HL-60/S4 treated with retinoic acid at 250 ng/mL for 4 days and 3 days (cell line): Measurements from ENCODE around the gene SCARB1.

Experiments used
- in situ Hi-C: fragments of 300-500 bp; cut with MboI; formaldehyde crosslinking; loops from 2 replicates; pipeline ENCODE4 v1.7.0; 2022; ENCODE audit warnings: low sequenced_read_pairs

Gene SCARB1

DNA sequence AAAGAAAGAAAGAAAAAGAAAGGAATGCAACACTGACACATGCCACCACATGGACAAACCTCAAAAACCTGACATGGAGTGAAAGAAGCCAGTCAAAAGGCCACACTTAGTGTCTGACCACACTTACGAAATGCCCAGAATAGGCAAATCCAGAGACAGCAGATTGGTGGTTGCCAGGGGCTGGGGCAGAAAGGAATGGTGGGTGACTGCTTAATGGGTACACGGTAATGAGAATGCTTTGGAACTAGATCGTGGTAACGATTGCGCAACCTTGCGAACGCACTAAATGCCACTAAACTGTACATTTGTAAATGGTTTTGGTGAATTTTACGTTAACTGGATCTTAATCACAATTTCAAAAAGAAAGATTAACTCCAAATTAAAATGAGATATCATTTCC, 39.5 kb downstream of the SCARB1 start:
- in situ Hi-C loops, result no loop called here

DNA sequence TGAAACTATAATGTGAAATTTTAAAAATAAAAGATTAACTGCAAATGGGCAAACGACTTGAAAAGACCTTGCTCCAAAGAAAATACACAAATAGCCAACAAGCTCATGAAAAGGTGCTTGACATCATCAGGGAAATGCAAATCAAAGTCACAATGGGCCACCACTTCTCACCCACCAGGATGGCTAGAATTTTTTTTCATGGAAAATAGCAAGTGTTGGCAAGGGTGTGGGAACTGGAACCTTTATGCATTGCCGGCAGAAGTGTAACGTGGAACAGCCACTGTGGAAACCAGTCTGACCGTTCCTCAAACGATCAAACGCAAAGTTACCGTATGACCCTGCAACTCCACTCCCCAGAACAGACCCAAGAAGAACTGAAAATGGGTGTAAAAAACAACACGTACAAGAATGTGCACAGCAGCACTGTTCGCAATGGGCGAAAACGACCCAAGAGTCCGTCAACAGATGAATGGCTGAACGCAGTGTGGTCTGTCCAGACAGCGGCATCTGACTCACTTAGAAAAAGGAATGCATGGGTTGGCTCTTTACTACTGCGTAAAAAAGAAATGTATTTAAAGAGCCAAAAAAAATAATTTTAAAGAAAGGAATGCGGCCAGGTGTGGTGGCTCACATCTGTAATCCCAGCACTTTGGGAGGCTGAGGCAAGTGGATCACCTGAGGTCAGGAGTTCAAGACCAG, 40.2 kb downstream of the SCARB1 start:
- in situ Hi-C loops, result no loop called here

DNA sequence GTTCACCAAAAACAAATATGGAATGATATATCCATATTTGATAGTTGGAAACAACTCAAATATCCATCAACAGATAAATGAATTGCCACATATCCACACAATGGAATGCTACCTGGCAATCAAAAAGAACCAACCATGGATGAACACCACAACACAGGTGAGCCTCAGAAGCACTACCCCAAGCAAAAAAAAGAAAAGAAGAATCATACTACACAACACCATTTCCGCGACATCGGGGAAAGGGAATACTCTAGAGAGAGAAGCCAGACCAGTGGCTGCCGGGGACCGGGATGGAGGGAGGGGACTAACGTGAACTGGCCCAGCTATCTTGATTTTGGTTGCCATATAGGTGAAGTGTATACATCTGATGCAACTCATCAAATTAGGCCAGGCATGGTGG, 41.4 kb downstream of the SCARB1 start:
- in situ Hi-C loops, result no loop called here

DNA sequence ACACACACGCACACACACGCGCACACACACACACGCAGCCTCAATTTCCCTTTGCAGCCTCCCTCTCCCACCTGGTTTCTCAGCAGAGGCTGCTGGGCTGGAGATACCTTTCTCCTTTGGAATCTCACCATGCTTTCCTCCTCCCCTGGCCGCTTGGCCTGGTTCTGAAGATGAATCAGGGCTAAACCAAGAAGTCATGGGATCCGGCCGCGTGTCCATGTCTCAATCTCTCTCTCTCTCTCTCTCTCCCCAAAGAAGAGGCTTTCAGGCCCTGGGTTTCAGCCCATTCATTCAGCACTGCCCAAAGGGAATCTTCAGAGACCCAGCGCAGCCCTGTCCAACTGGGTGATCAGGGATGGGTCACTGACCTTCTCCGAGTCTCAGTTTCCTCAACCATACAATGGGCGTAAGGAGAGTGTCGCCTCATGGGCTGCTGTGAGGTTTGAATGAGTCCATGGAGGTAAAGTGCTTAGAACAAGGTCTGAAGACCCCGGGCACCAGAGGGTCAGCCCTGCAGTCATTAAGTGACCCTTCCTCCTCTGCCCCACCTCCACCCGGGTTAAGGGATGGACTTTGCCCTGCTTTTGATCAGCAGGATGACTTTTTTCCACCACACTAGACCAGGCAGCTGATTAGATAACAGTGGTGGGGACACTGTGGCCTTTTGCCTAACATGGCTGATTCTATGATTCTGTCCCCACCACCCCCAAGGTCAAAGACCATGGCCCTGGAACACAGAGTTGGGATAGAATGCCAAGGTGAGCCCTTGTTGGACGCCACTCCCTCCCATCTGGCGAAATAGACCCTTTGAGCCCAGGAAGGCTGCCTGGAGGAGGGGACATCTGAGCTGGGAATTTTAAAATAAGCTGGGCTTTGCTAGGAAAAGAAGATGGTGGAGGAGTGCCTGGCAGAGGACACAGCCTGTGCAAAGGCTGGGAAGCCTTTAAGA, 42.1 kb downstream of the SCARB1 start:
- in situ Hi-C loops, result no loop called here

DNA sequence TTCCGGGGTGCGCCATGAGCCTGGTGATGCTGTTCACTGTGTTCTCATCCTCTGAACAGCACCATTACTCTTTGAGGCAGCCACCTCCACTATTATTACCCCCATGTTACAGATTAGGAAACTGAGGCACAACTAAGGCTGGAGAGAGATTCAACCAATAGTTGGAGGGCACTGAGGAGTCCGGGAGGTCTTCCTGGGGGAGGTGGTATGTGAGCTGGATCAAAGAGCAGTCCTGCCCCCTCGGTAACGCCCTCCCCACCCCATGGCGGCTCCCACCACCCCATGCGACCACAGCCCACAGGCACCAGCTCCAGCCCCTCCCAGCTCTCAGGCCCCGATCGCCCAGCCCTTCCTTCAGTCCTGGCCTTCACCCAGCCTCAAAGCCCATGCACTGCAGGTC, 43.5 kb downstream of the SCARB1 start:
- in situ Hi-C loops, result no loop called here

DNA sequence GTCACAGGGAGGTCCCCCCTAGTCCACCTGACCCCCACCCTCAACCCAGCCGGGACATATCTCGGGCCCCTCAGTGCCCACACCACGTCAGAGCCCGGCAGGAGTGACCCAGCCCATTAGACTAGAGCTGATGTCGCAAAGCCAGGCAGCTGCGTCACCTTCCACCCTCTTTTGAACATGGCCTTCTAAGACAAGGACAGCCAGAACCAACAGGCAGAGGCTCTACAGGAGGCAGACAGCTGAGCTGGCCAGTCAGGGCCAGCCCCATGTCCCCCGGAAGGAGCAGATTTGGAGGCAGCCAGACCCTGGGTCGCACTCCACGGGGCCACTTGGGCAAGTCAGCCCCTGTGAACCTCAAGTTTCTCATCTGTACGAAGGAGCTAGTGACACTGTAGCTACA, 44.1 kb downstream of the SCARB1 start:
- in situ Hi-C loops, result no loop called here

DNA sequence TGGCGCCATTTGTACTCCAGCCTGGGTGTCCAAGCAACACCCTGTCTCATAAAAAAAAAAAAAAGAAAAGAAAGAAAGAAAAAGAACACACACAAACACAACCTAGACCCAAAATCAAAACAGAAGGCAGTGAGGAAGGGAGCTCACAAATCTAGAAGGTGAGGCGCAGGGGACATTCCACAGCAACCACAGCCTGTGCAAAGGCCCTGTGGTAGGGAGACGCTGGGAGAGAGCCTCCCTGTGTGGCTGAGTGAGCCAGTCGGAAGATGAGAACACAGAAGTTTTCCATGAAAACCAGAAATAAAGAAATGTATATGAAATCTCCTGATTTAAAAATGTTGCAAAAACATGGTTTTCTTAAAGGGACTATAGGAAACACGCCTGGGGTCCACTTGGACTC, 44.6 kb downstream of the SCARB1 start:
- in situ Hi-C loops, result no loop called here

DNA sequence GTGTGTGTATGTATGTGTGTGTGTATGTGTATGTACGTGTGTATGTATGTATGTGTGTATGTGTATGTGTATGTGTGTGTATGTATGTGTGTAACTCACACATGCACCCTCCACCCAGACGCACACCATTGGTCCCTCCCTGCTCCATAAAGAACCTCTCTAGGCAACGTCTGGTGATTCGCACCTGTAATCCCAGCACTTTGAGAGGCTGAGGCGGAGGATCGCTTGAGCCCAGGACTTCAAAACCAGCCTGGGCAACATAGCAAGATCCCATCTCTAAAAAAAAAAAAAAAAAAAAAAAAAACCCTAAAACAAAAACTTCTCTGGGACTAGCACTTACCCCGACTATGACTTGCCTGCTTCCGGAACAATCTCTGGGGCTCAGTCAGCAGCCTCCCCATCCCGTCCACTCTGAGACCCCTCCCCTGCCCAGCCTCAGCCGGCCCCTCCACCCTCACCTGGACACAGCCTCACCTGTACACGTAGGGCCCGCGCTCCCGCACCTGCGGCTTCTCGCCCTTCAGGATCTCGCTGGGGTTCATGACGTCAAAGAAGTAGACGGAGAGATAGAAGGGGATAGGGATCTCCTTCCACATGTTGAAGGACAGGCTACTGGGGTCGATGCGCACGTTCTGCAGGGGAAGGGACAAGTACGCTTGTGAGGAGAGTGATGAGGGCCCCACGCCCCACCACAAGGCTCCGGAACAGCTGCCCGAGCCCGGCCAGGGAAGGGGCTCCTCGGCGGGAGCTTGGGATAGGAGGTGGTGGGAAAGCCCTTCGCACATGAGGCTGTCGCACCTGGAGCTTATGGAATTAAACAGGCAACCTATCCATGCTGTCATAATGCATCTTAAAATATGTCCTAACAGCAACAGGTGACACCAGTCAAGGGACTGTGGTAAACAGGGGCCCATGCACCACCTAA, 46.3 kb downstream of the SCARB1 start:
- in situ Hi-C loops, result no loop called here

DNA sequence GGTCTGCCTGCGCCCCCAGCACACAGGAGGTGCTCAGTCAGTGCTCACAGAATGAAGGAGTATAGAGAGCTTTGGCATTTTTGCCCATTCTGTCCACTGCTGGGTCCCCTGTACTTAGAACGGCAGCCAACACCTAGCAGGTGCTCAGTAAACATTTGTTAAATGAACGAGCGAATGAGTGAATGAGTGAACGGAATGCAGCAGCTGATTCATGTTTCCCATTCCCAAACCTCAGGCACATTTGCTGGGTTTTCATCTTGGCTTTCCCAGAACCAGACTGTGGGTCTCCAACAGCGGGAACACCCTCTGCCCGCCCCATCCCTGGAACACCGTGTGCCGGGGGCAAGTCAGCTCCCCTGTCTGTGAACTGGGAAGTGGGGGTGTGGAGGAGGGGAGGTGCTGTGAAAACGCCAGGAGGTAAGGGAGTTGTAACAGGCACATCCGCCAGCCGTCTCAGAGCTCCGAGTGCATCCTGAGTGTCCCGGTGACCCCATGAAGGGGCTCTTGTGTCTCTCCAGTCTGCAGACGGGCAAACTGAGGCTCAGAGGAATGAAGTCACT, 47.3 kb downstream of the SCARB1 start:
- in situ Hi-C loops, result no loop called here

DNA sequence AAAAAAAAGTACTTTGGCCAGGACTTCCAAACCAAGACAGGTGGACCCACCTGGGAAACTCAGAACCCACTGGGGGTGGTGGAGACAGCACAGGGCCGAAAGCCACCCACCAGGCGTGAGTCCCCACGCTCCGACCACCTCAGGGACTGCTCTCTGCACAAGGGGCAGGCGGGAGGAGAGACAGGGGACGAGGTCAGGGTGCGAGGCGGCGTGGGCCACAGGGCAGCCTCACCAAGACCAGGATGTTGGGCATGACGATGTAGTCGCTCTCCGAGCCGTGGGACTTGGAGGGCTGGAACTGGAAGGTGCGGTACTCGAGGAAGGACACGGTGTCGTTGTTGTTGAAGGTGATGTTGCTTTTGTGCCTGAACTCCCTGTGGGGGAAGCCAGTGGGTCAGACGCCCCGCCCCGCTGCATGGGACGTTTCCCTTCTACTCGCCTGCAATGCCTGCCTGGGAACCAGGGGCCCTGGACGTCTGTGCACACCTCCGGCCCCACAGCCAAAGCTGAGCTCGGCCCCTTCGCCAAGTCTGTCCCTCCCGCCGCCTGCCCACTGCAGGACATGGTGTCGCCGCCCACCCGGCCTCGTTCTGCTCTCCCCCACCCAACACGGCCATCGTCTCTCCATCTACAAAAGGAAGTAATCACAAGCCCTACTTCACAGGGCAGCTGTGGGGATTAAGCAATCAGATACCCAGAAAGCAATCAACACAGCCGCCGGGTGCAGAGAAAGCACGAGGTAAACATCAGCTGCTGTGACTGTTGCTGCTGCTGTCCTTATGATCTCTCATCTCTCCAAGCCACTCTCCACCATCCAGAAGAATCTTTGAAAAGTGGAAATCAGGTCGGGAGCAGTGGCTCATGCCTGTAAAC, 48.7 kb downstream of the SCARB1 start:
- in situ Hi-C loops, result no loop called here

DNA sequence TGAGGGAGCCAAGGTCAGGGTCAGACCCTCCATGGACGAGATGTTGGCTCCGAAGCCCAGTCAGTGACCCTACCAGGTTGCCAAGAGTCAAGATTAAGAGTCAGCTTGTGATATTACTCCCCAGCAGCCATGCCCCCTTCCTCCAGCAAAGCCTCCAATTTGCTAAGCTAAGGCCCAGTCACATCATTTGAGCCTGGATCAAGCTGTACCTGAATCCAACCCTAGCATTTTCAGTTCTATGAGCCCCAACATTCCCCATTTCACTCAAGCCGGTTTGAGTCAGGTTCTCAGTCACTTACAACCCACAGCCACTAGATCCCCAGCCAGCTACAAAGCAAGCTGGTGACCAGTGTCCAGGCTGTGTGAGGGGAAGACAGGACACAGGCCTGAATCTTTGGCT, 49.9 kb downstream of the SCARB1 start:
- in situ Hi-C loops, result no loop called here

DNA sequence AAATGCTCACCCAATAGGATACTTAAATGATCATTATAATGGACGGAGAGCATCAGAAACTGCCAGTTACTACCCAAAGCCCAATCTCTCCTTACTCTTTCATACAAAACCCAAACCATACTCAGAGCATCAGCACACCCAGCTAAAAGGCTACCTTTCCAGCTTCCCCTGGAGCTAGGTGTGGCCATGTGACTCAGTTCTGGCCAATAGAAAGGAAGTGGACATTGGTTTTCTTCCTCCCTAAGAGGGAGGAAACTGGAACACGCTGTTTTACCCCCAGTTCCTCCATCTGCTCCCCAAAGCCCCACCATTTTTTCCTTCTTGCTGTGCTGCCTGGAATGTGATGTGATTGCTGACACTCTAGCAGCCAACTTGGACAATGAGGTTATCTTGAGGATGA, 50.7 kb downstream of the SCARB1 start:
- in situ Hi-C loops, result no loop called here

DNA sequence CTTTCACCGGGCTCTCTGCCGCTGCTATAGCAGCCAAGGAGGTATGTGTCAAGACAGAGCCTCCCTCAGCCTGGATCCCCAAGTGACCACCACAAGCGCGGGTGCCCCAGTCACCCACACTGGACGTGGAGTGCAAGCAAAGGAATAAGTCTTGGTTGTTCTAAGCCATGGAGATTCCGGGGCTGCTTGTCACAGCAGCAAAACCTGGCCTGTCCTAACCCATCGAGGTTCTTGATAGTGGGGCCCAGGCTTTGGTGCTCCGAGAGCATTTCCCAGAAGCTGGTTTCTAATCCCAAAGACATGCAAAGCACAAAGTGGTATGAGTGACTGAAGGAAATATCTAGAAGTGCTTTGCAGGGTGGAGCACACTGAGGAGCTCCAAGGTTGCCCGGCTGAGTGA, 51.3 kb downstream of the SCARB1 start:
- in situ Hi-C loops, result no loop called here

DNA sequence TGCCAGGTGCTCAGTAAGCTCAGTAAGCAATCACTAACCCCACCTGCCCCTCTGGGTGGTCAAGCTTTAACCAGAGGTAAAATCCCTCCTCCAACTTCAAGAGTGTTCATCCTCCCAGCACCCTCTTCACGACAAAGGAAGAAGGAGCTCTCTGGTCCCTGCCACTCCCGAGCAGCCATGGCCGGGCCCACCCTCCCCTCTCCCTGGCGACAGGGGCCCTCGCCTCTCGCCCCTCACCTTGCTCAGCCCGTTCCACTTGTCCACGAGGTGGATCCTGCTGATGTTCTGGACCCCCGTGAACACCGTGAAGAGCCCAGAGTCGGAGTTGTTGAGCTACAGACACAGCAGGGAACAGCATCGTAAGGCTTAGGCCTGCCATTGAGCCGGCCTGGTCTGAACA, 52.0 kb downstream of the SCARB1 start:
- in situ Hi-C loops, result no loop called here

DNA sequence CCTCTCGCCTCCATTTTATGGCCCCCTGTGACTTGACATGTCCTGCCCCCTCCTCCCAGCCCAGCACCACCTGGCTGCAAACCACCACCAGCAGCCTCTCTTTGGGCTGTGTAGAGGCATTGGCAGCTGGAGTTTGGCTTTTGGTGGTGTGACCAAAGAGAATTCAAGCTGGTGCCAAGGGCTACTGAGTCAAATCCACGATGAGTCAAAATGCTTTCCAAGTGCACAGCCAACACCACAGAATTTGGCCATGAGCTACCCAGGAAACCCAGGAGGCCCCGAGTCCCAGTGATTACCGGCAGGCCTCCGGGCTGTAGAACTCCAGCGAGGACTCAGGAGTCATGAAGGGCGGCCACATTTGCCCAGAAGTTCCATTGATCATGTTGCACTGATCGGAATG, 53.8 kb downstream of the SCARB1 start:
- in situ Hi-C loops, result no loop called here

DNA sequence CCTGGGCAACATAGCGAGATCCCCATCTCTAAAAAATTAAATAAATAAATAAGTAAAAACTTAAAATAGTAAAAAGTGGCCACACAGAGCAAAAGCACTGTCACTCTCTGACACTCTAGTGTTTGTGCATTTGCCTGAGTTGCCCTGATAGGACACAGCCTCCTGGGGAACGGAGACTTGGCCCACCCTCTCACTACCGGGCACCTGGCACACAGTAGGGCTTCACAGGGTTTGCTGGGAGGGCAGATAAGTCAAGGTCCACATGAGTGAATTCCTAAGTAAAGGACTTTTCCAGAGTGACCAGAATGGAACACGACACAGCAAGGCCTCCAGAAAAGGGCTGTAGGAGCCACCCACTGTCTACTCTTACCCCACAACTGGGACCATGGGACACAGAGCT, 54.3 kb downstream of the SCARB1 start:
- in situ Hi-C loops, result no loop called here

DNA sequence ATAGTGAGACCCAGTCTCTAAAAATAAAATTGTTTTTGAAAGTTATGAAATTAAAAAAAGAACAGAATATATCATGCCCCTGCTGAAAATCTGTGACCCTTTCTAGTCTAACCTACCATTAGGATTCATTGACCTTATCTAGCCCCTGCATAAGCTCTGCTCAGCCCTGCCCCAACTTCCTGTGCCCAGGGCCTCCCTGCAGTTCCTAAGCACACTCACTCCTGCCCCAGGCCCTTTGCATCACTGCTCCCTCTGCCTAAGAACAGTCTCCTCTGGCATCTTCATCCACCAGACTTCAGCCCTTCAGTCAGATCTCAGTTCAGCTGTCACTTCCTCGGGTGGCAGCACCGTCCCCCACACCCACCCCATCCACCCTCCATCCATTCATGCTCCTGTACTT, 55.4 kb downstream of the SCARB1 start:
- in situ Hi-C loops, result no loop called here

DNA sequence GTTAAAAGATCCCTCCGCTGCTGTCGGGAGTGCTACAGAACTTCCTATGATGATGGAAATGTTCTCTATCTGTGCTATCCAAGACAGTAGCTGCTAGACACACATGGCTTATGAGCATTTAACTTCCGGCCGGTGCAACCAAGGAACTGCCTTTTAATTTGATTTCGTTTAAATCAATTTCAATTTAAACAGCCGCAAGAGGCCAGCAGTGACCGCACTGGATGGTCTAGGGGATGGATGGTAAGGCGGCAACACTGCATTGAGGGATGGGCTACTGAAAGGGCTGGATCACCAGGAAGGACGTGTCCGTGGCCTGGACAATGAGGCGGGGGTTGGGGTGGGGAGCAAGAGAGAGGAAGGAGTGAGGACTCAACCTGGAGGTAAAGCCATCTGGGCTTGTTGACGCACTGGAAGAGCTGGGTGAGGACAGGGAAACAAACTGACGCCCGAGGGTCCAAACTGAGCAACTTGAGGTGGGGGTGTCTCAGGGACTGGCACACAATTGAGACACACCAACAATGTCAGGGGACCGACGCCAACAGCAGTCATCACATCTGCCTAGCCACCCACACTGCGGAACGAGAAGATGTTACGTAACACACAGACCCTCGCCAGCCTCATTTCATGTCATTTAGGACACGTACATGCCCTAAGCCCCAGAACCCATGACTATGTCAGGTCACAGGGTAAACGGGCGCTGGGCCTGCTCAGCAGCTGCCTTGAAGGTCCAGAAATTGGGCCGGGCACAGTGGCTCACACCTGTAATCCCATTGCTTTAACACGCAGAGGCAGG, 57.6 kb downstream of the SCARB1 start:
- in situ Hi-C loops, result no loop called here

DNA sequence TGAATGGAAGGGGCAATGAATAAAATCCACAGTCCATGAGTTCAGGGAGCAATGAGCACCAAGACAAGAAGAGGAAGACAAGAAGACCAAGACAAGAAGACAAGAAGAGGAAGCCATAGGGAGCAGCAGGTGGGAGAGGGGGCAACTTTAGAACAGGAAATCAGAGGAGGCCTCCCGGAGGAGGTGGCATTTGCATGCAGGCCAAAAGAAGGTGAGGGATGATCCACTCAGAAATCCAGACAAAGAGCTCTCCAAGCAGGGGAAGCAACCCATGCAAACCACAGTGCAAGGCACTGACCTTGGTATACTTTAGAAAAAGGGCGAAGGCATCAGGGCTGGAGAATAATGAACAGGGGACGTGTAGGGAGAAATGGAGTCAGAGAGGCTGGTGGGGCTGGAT, 58.6 kb downstream of the SCARB1 start:
- in situ Hi-C loops, result no loop called here
